Brain microvascular endothelial cell (primary cell): ENCODE measurements around the gene UBXN1.

Source experiments
- DNase-seq: peaks from one replicate; pipeline ENCODE4 v3.0.0-alpha.2; 2020
- H3K27ac ChIP-seq: fragments of 250-450 bp; sonication (Bioruptor Pico); 2 replicates; pipeline ENCODE4 v1.5.1; 2020; ENCODE audit warnings: mild to moderate bottlenecking, moderate library complexity
- H3K27me3 ChIP-seq: fragments of 250-450 bp; sonication (Bioruptor Pico); replicated peaks from 2 replicates; pipeline ENCODE4 v1.5.1; 2020; ENCODE audit warnings: mild to moderate bottlenecking
- H3K36me3 ChIP-seq: fragments of 250-450 bp; sonication (Bioruptor Pico); replicated peaks from 2 replicates; pipeline ENCODE4 v1.5.1; 2020; ENCODE audit warnings: mild to moderate bottlenecking
- H3K4me3 ChIP-seq: 2 replicates; pipeline ENCODE4 v1.5.1; 2011; ENCODE audit warnings: low read depth, mild to moderate bottlenecking, control low read depth, low read length, moderate library complexity
- in situ Hi-C: cut with HindIII; loops from 2 replicates; pipeline ENCODE4 v1.10.0; 2017; ENCODE audit warnings: low sequenced_read_pairs, low pct_ligation_motif_present
- TF ChIP-seq, protein P1 (sequence below): IDR thresholded peaks from 2 replicates; pipeline ENCODE4 v1.5.1; 2011; ENCODE audit warnings: low read depth, mild to moderate bottlenecking, moderate library complexity, low read length, control low read depth, inconsistent platforms; ENCODE audit errors: missing control alignments

UBXN1 gene

DNA sequence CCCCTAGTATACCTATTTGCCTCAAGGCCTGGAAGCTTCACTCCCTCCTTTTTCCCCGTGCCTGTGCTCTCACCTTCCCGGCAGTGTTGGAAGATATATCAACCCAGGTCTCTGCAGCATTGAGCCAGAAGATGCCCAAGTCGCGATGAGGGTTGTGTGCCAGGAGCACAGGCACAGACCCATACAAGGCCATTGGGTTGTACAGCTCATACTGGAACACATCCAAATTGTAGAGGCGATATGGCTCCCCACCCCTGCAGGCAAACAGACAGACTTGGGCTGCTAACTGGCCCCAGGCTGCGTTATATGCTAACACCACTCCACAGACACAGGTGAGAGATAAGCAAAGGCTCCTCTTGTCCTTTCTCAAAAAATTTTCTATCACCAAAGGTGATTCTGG, 46.4 kb downstream of the UBXN1 start:
- in situ Hi-C loops = no loop called here
- TF ChIP-seq, protein P1, sequence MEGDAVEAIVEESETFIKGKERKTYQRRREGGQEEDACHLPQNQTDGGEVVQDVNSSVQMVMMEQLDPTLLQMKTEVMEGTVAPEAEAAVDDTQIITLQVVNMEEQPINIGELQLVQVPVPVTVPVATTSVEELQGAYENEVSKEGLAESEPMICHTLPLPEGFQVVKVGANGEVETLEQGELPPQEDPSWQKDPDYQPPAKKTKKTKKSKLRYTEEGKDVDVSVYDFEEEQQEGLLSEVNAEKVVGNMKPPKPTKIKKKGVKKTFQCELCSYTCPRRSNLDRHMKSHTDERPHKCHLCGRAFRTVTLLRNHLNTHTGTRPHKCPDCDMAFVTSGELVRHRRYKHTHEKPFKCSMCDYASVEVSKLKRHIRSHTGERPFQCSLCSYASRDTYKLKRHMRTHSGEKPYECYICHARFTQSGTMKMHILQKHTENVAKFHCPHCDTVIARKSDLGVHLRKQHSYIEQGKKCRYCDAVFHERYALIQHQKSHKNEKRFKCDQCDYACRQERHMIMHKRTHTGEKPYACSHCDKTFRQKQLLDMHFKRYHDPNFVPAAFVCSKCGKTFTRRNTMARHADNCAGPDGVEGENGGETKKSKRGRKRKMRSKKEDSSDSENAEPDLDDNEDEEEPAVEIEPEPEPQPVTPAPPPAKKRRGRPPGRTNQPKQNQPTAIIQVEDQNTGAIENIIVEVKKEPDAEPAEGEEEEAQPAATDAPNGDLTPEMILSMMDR = no peak
- H3K36me3 ChIP-seq = peaks cover 83% of the 10 kb centered on the region
- no peak for DNase-seq
- H3K4me3 ChIP-seq = no peak overlapping the region
- no peaks in the 10 kb centered on the region for H3K27me3 ChIP-seq
- no peak overlapping the region for H3K27ac ChIP-seq

DNA sequence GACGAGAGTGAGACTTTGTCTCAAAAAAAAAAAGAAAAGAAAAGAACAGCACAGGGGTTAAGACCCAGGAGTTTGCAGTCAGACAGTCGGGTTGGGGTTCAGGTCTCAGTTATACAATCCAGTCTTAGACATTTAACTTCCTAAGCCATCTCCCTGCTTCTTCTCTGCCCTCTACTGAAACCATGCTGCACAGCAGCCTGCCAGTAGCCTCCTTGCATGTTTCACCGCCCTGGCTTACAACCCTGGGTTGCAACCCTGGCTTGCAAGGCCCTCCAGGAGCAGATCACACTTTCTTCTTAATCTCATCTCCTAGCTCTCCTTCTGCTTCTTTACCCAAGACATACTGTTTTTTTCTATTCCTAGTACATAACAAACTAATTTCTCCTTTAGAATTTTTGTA, 51.2 kb downstream of the UBXN1 start:
- no peak for DNase-seq
- in situ Hi-C loops = no loop called here
- Histone ChIP-seq H3K27me3 (no peaks in the 10 kb centered on the region), H3K27ac (no peak overlapping the region), H3K36me3 (peaks cover 68% of the 10 kb centered on the region), H3K4me3 (no peak overlapping the region)
- TF ChIP-seq, protein P1 = peak; percentile 24
